ENCODE results near the gene NHSL1. TPM values are rescaled to one million over a fixed set of nuclear protein-coding genes. Genes with fewer than 3 reads are reported as not detected.

Gene NHSL1
- total RNA-seq, 2 donors from 2014 or later: 2.1 to 10.7 TPM

DNA sequence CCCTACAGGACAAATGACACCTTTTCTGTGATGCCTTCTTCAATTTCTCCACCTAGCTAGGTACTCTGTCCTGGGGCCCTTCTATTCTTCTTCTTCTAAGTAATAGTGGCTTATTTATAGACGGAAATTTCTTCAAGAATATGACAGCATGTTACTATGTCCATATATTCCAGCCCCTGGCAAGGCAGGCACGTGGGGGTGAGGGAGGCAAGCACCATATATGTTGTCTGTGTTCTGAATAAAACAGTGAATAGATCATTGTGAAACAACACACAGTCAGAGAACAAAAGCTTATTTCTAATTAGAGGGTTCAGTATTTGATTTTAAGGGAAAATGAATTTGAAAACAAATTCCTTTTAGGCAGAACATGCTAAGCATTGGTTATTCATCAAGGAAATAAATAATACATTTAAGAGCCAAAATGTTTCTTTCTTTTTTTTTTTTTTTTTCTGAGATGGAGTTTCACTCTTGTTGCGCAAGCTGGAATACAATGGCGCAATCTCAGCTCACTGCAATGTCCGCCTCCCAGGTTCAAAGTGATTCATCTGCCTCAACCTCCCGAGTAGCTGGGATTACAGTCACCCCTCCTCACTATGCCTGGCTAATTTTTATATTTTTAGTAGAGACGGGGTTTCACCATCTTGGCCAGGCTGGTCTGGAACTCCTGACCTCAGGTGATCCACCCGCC, 89.1 kb downstream of the NHSL1 start:
- H3K9me3 ChIP-seq: no peaks in the 10 kb centered on the region
- no peaks in the 10 kb centered on the region for H3K27me3 ChIP-seq (replicated peaks; ENCODE audit: insufficient read depth)
- no peak overlapping the region for H3K4me3 ChIP-seq
- H3K36me3 ChIP-seq: peaks cover 7 to 8% of the 10 kb centered on the region in 2 donors
- no peak overlapping the region for H3K27ac ChIP-seq
- DNase-seq (ENCODE audit: low spot score): no peak
- intact Hi-C loops (cut with DNase I): no loop called here
- peaks cover 2% of the 10 kb centered on the region for H3K4me1 ChIP-seq (replicated peaks)
- 86% methylated on average over 8 of the region's 8 CpGs for WGBS
- TF ChIP-seq POLR2A (IDR thresholded peaks at IDR 0.05) (no peak), POLR2AphosphoS5 (IDR thresholded peaks at IDR 0.05) (no peak)
- TF ChIP-seq, protein P1, sequence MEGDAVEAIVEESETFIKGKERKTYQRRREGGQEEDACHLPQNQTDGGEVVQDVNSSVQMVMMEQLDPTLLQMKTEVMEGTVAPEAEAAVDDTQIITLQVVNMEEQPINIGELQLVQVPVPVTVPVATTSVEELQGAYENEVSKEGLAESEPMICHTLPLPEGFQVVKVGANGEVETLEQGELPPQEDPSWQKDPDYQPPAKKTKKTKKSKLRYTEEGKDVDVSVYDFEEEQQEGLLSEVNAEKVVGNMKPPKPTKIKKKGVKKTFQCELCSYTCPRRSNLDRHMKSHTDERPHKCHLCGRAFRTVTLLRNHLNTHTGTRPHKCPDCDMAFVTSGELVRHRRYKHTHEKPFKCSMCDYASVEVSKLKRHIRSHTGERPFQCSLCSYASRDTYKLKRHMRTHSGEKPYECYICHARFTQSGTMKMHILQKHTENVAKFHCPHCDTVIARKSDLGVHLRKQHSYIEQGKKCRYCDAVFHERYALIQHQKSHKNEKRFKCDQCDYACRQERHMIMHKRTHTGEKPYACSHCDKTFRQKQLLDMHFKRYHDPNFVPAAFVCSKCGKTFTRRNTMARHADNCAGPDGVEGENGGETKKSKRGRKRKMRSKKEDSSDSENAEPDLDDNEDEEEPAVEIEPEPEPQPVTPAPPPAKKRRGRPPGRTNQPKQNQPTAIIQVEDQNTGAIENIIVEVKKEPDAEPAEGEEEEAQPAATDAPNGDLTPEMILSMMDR (IDR thresholded peaks at IDR 0.05): no peak

DNA sequence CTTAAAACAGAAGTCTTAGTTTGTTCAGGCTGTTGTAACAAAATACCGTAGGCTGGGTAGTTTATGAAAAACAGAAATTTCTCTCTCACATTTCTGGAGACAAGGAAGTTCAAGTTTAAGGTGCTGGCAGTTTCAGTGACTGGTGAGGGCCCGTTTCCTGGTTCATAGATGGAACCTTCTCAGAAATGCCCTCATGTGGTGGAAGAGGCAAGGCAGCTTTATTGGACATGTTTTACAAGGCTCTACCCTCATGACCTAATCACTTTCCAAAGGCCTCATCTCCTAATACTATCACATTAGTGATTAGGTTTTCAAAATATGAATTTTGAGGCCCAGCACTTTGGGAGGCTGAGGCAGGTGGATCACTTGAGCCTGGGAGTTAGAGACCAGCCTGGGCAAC, 92.9 kb downstream of the NHSL1 start:
- peaks cover 7 to 8% of the 10 kb centered on the region in 2 donors for H3K36me3 ChIP-seq
- H3K4me1 ChIP-seq (replicated peaks): peaks cover 2% of the 10 kb centered on the region
- intact Hi-C loops (cut with DNase I): loop anchor here (10.0 kb wide), 1 partner anchor 292 kb away; no protein-coding TSS in a partner anchor
- H3K4me3 ChIP-seq: peak overlapping the region in 1 of 2 donors; percentile 94
- TF ChIP-seq POLR2A (IDR thresholded peaks at IDR 0.05) (peak; percentile 5), POLR2AphosphoS5 (IDR thresholded peaks at IDR 0.05) (peak; percentile 18)
- TF ChIP-seq, protein P1 (IDR thresholded peaks at IDR 0.05): peak in 2 of 4 experiments; percentile 36 to 42
- 48% methylated on average over 2 of the region's 2 CpGs for WGBS
- H3K27ac ChIP-seq: peak overlapping the region in 1 of 2 donors; percentile 99
- H3K9me3 ChIP-seq: no peaks in the 10 kb centered on the region
- DNase-seq (ENCODE audit: low spot score): no peak
- no peaks in the 10 kb centered on the region for H3K27me3 ChIP-seq (replicated peaks; ENCODE audit: insufficient read depth)

DNA sequence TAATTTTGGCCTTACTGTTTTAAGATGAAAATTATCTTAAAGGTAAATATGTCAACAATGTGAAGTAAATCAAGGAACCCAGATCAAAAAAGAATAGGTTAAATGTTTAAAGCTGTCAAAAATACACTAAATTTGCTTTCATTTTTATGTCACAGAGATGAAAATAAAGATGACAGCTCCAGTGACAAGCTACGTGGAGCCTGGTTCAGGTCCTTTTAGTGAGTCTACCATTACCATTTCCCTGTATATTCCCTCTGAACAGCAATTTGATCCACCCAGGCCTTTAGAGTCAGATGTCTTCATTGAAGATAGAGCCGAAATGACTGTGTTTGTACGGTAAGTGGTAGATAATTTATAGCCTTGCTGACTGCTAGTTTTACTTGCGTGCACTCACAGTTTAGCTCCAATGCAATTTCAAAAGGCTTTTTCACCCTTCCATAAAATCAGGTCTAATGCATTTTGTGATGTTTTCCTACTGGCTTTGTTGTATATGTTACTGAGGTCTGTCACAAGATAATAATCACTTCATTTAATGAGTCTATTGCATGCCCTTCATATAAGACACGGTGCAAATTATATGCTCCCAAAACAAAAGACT, 93.4 kb downstream of the NHSL1 start:
- Histone ChIP-seq H3K27me3 (replicated peaks; ENCODE audit: insufficient read depth) (no peaks in the 10 kb centered on the region), H3K9me3 (no peaks in the 10 kb centered on the region), H3K4me3 (peak overlapping the region; percentile 75 to 94), H3K27ac (peak overlapping the region; percentile 96 to 99), H3K36me3 (peaks cover 7 to 8% of the 10 kb centered on the region in 2 donors), H3K4me1 (replicated peaks) (peaks cover 2% of the 10 kb centered on the region)
- intact Hi-C loops (cut with DNase I): loop anchor here (10.0 kb wide), 1 partner anchor 291 kb away; no protein-coding TSS in a partner anchor
- no peak for DNase-seq (ENCODE audit: low spot score)
- WGBS: 46% methylated on average over 5 of the region's 5 CpGs
- TF ChIP-seq POLR2AphosphoS5 (IDR thresholded peaks at IDR 0.05) (no peak), POLR2A (IDR thresholded peaks at IDR 0.05) (no peak)
- TF ChIP-seq, protein P1 (IDR thresholded peaks at IDR 0.05): no peak

DNA sequence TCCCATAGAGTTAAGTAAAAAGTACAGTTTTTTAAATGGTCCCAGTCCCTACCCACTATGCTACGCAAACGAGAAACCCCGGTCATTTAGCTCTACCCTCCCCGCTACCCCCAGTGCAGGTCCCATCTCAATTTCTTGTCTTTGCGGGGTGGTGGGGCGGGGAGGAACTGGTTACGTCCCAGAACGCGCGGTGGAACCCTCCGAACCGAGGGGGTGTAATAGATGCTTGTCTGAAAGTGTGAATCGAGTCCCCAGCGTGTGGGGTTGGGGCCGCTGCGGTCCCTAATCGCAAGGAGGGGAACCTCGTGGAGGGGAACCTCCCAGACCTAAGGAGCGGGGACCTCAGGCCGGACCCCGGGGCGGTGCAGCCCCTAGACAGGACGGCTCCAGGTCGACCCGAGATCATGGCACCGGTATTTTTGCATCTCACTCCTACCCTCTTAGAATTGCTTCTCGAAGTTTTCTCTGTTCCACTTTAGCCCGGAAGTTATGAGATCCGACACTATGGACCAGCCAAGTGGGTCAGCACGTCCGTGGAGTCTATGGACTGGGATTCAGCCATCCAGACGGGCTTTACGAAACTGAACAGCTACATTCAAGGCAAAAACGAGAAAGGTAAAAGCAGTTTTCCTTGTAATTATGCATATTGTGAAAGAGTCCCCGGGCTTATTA, 94.5 kb downstream of the NHSL1 start:
- no peaks in the 10 kb centered on the region for H3K27me3 ChIP-seq (replicated peaks; ENCODE audit: insufficient read depth)
- intact Hi-C loops (cut with DNase I): loop anchor here (10.0 kb wide), 1 partner anchor 290 kb away; no protein-coding TSS in a partner anchor
- DNase-seq (ENCODE audit: low spot score): peak; percentile 28
- H3K4me3 ChIP-seq: peak overlapping the region; percentile 75 to 94
- WGBS: 5% methylated on average over 20 of the region's 35 CpGs
- peaks cover 2% of the 10 kb centered on the region for H3K4me1 ChIP-seq (replicated peaks)
- H3K27ac ChIP-seq: peak overlapping the region; percentile 96 to 99
- TF ChIP-seq, protein P1 (IDR thresholded peaks at IDR 0.05): no peak
- peak; percentile 6 for TF ChIP-seq POLR2A (IDR thresholded peaks at IDR 0.05)
- no peaks in the 10 kb centered on the region for H3K9me3 ChIP-seq
- H3K36me3 ChIP-seq: peaks cover 7 to 8% of the 10 kb centered on the region in 2 donors

Measured in prostate gland (tissue), 2 donors.